ENCODE measurements around the gene SNED1. TPM values are rescaled to one million over a fixed set of nuclear protein-coding genes. Genes with fewer than 3 reads are reported as not detected.

The SNED1 gene
- 2.3 TPM for total RNA-seq (ENCODE audit: unreplicated experiment)
- long read RNA-seq, result 0 reads

- Mint-ChIP-seq H3K27ac (ENCODE audit: unreplicated experiment) (peak within 1 kb of the TSS; percentile 19), H3K4me3 (ENCODE audit: unreplicated experiment) (peak within 1 kb of the TSS; percentile 24), H3K36me3 (ENCODE audit: low read depth, unreplicated experiment) (peaks cover 10% of the 10 kb centered on the region), H3K27me3 (ENCODE audit: unreplicated experiment) (peaks cover 19% of the 10 kb centered on the region), H3K4me1 (ENCODE audit: unreplicated experiment) (peaks cover 3% of the 10 kb centered on the region), H3K9me3 (ENCODE audit: unreplicated experiment) (no peaks in the 10 kb centered on the region)
- TF ChIP-seq, protein P1, sequence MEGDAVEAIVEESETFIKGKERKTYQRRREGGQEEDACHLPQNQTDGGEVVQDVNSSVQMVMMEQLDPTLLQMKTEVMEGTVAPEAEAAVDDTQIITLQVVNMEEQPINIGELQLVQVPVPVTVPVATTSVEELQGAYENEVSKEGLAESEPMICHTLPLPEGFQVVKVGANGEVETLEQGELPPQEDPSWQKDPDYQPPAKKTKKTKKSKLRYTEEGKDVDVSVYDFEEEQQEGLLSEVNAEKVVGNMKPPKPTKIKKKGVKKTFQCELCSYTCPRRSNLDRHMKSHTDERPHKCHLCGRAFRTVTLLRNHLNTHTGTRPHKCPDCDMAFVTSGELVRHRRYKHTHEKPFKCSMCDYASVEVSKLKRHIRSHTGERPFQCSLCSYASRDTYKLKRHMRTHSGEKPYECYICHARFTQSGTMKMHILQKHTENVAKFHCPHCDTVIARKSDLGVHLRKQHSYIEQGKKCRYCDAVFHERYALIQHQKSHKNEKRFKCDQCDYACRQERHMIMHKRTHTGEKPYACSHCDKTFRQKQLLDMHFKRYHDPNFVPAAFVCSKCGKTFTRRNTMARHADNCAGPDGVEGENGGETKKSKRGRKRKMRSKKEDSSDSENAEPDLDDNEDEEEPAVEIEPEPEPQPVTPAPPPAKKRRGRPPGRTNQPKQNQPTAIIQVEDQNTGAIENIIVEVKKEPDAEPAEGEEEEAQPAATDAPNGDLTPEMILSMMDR (IDR thresholded peaks at IDR 0.05; ENCODE audit: unreplicated experiment), result no peak
- peak; percentile 77 for DNase-seq (ENCODE audit: low spot score)
These were observed at the start of gene SNED1 for GRCh38 chr2:240997856-240998705. Gene SNED1 (plus strand): TSS chr2:240998618. CDS start chr2:240998838, 220 bp downstream.

DNA sequence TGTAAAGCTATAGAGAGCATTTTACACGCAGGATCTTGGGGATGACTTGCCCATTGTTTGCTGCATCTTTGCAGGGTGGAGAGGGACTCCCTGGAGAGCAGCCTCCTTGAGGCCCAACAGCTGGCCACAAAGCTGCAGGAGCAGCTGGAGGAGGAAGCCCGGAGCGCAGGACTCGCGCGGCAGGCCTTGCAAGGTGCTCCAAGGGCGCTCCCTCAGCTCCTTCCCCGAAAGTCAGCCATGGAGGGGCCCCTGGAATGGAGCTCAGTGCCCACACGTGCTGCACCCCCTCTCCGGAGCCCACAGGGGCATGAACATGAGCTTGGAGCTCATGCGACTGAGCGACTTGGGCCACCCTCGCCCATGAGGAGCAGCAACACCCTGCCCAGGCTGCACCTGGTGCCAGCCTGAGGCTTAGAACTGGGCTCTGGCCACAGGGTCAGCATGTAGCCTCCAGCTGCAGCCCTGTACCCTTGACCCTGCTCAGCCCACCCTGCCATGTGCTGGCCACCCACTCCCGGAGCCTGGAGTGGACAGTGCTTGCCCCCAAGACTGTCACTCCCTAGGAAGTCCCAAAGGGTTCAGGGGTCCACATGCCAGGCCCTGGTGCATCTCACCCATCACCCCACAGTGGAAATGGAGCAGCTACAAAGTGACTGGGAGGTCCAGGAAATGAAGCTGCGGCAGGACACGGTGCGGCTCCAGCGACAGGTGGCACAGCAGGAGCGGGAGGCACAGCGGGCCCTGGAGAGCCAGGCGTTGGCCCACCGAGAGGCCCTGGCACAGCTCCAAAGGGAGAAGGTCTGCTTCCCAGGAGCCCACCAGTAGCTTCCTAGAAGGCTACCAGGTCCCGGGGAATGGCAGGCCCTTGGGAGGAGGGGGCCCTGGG lies 49.3 kb upstream of the SNED1 start:
- Mint-ChIP-seq H3K4me1 (ENCODE audit: unreplicated experiment) (no peaks in the 10 kb centered on the region), H3K4me3 (ENCODE audit: unreplicated experiment) (no peak overlapping the region), H3K9me3 (ENCODE audit: unreplicated experiment) (no peaks in the 10 kb centered on the region), H3K27me3 (ENCODE audit: unreplicated experiment) (peaks cover 8% of the 10 kb centered on the region), H3K36me3 (ENCODE audit: low read depth, unreplicated experiment) (no peaks in the 10 kb centered on the region), H3K27ac (ENCODE audit: unreplicated experiment) (no peak overlapping the region)
- no peak for DNase-seq (ENCODE audit: low spot score)
- TF ChIP-seq, protein P1 (IDR thresholded peaks at IDR 0.05; ENCODE audit: unreplicated experiment), result no peak

DNA sequence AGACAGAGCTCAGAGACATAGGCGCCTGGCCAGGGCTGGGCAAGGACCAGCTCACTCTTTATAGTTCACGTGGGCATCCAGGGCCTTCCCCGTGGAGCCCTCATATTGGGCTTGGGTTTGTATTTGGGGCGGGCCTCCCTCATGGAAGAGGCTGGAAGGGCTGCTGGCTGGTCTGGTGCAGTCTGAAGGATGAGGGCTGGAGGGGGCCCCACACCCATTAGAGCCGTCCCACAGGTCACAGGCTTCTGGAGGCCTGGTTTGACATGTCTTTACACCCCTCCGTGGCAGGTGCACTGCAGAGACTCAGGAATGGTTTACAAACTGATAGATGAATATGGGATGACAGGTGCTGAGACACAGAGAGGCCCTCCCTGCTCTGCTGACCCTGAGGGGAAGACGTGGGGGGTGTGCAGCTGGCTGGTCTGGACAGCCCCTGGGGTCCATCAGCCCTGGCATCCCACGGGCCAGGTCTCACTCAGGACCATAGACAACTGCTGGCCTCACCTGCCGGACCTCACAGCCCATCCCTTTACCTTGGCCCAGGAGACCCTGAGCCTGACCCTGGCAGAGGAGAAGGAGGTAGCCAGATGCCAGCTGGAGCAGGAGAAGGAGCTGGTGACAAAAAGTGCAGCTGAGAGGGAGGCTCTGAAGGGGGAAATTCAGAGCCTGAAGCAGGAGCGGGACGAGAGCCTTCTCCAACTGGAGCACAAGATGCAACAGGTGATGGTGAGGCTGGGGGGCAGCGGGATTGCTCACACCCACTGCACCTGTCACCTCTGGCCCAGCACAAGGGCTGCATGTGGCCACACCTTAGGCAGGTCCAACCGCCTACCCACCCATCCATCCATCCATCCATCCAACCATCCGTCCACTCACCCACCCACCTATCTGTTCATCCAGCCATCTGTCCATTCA lies 48.4 kb upstream of the SNED1 start:
- TF ChIP-seq, protein P1 (IDR thresholded peaks at IDR 0.05; ENCODE audit: unreplicated experiment), result no peak
- H3K4me1 Mint-ChIP-seq (ENCODE audit: unreplicated experiment), result no peaks in the 10 kb centered on the region
- H3K4me3 Mint-ChIP-seq (ENCODE audit: unreplicated experiment), result no peak overlapping the region
- no peaks in the 10 kb centered on the region for H3K9me3 Mint-ChIP-seq (ENCODE audit: unreplicated experiment)
- H3K36me3 Mint-ChIP-seq (ENCODE audit: low read depth, unreplicated experiment), result no peaks in the 10 kb centered on the region
- no peak overlapping the region for H3K27ac Mint-ChIP-seq (ENCODE audit: unreplicated experiment)
- no peak for DNase-seq (ENCODE audit: low spot score)
- peaks cover 7% of the 10 kb centered on the region for H3K27me3 Mint-ChIP-seq (ENCODE audit: unreplicated experiment)

DNA sequence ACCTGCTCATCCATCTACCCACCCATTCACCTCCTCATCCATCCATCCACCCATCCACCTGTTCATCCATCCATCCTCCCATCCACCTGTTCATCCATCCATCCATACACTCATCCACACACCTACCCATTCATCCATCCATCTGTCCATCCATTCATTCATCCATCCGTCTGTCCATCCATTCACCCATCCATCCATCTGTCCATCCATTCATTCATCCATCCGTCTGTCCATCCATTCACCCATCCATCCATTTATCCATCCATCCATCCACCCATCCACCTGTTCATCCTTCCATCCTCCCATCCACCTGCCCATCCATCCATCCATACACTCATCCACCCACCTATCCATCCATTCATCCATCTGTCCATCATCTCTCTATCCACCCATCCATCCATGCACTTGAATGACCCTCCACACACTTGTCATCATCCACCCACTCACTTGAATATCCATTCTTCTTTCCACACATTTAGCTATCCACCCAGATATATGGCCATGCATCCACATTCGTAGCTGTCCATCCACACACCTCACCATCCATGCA lies 47.3 kb upstream of the SNED1 start:
- H3K36me3 Mint-ChIP-seq (ENCODE audit: low read depth, unreplicated experiment), result no peaks in the 10 kb centered on the region
- H3K9me3 Mint-ChIP-seq (ENCODE audit: unreplicated experiment), result no peaks in the 10 kb centered on the region

More for the DNA sequence above, 47.3 kb upstream of the SNED1 start:
- TF ChIP-seq, protein P1 (IDR thresholded peaks at IDR 0.05; ENCODE audit: unreplicated experiment), result no peak
- Mint-ChIP-seq H3K27ac (ENCODE audit: unreplicated experiment) (no peak overlapping the region), H3K4me3 (ENCODE audit: unreplicated experiment) (no peak overlapping the region), H3K27me3 (ENCODE audit: unreplicated experiment) (peaks cover 9% of the 10 kb centered on the region), H3K4me1 (ENCODE audit: unreplicated experiment) (no peaks in the 10 kb centered on the region)
- DNase-seq (ENCODE audit: low spot score), result no peak
